ENCODE results near the gene AMER3.
"Not testable (repeated sequence)": the region's sequence is repeated elsewhere in the genome, so short reads cannot be mapped to it uniquely, and the experiment has no call there.

AMER3 gene

DNA sequence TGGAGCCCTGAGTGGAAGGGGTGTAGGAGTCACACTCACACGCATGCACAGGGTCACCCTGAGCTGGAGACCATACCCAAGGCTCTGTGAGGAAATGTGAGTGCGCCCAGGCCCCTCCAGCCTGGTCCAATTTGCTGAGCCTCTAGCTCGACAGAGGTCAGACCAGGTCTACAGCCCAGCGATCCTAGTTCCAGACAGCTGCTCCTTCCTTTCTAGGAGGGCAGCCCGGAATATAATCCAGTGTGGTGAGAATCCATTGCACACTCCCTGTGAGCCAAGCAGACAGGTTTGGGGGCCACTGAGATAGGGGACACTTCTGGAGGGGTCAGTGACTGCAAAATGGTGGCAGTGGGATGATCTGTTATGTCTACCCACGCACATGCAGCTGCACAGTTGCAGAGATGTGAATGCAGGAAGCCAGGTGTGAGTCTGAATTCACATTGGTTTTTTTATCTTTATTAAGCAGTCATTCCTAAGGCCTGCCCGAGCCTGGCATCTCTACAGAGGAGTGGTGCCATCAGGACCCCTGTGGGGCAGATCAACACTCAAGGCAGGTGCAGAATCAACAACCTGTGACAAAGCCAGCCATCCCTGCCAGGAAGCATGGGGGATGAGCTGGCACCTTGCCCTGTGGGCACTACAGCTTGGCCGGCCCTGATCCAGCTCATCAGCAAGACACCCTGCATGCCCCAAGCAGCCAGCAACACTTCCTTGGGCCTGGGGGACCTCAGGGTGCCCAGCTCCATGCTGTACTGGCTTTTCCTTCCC, 26.6 kb upstream of the AMER3 start, which contains the start of gene GPR148:
Gene GPR148 (plus strand): TSS at position 522 of the 768 bp plus-strand sequence. CDS start 82 bp downstream, at position 604.
- no peaks in the 10 kb centered on the region for H3K9me3 ChIP-seq (ENCODE audit: control insufficient read depth, low read length)
- H3K27me3 ChIP-seq (replicated peaks; ENCODE audit: control insufficient read depth, insufficient read depth, low read length, poor library complexity, severe bottlenecking), result no peaks in the 10 kb centered on the region
- H3K36me3 ChIP-seq (ENCODE audit: control insufficient read depth, insufficient read depth, low read length), result no peaks in the 10 kb centered on the region
- peak within 1 kb of the TSS; percentile 71 for H3K4me3 ChIP-seq (ENCODE audit: insufficient read depth, low read depth, low read length, poor library complexity, severe bottlenecking)
- H3K27ac ChIP-seq (ENCODE audit: insufficient read depth, low read length, poor library complexity, severe bottlenecking), result peak within 1 kb of the TSS; percentile 79
- H3K4me1 ChIP-seq (ENCODE audit: control insufficient read depth, insufficient read depth, low read length, poor library complexity, severe bottlenecking), result peaks cover 15% of the 10 kb centered on the region
- no peak for DNase-seq

DNA sequence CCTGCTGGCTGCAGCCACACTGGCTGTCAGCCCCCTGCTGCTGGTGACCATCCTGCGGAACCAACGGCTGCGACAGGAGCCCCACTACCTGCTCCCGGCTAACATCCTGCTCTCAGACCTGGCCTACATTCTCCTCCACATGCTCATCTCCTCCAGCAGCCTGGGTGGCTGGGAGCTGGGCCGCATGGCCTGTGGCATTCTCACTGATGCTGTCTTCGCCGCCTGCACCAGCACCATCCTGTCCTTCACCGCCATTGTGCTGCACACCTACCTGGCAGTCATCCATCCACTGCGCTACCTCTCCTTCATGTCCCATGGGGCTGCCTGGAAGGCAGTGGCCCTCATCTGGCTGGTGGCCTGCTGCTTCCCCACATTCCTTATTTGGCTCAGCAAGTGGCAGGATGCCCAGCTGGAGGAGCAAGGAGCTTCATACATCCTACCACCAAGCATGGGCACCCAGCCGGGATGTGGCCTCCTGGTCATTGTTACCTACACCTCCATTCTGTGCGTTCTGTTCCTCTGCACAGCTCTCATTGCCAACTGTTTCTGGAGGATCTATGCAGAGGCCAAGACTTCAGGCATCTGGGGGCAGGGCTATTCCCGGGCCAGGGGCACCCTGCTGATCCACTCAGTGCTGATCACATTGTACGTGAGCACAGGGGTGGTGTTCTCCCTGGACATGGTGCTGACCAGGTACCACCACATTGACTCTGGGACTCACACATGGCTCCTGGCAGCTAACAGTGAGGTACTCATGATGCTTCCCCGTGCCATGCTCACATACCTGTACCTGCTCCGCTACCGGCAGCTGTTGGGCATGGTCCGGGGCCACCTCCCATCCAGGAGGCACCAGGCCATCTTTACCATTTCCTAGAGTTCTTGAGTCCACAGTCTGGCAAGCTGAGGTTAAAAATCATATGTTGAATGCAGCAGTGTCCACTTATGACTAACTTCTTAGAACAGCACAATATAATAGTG, 25.7 kb upstream of the AMER3 start:
- Histone ChIP-seq H3K9me3 (ENCODE audit: control insufficient read depth, low read length) (no peaks in the 10 kb centered on the region), H3K27me3 (replicated peaks; ENCODE audit: control insufficient read depth, insufficient read depth, low read length, poor library complexity, severe bottlenecking) (no peaks in the 10 kb centered on the region), H3K36me3 (ENCODE audit: control insufficient read depth, insufficient read depth, low read length) (no peaks in the 10 kb centered on the region), H3K27ac (ENCODE audit: insufficient read depth, low read length, poor library complexity, severe bottlenecking) (no peak overlapping the region), H3K4me1 (ENCODE audit: control insufficient read depth, insufficient read depth, low read length, poor library complexity, severe bottlenecking) (peaks cover 15% of the 10 kb centered on the region), H3K4me3 (ENCODE audit: insufficient read depth, low read depth, low read length, poor library complexity, severe bottlenecking) (no peak overlapping the region)
- DNase-seq, result no peak

DNA sequence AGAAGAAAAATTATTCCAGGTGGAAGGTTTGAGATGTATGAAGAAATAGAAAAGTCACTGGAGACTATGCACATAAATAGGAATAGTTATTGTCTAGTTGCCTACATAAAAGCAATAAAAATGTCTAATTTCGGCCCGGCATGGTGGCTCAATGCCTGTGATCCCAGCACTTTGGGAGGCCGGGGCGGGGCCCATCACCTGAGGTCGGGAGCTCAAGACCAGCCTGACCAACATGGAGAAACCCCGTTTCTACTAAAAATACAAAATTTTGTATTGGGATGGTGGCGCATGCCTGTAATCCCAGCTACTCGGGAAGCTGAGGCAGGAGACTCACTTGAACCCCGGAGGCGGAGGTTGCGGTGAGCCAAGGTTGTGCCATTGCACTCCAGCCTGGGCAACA, 23.1 kb upstream of the AMER3 start:
- H3K27ac ChIP-seq (ENCODE audit: insufficient read depth, low read length, poor library complexity, severe bottlenecking); DNase-seq; H3K27me3 ChIP-seq (replicated peaks; ENCODE audit: control insufficient read depth, insufficient read depth, low read length, poor library complexity, severe bottlenecking): not testable (repeated sequence)

DNA sequence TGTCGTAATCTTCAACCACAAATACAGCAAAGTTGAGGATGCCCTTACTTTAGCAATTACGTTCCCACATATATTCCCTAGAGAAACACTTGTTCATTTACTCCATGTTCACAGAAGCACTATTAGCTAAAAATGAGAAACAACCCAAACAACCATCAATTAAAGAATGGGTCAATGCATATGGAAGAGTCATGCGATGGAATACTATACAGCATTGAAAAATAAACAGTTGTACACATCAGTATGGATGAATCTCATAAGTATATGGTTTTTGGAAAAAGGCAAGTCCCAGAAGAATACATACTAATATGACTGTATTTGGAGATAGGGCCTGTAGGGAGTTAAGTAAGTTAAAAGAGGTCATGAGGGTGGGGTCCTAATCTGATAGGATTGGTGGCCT, 20.1 kb upstream of the AMER3 start:
- no peaks in the 10 kb centered on the region for H3K9me3 ChIP-seq (ENCODE audit: control insufficient read depth, low read length)
- no peaks in the 10 kb centered on the region for H3K27me3 ChIP-seq (replicated peaks; ENCODE audit: control insufficient read depth, insufficient read depth, low read length, poor library complexity, severe bottlenecking)
- no peak for DNase-seq

More for the DNA sequence above, 23.1 kb upstream of the AMER3 start:
- not testable (repeated sequence) for H3K4me1 ChIP-seq (ENCODE audit: control insufficient read depth, insufficient read depth, low read length, poor library complexity, severe bottlenecking); H3K9me3 ChIP-seq (ENCODE audit: control insufficient read depth, low read length); H3K36me3 ChIP-seq (ENCODE audit: control insufficient read depth, insufficient read depth, low read length); H3K4me3 ChIP-seq (ENCODE audit: insufficient read depth, low read depth, low read length, poor library complexity, severe bottlenecking)

DNA sequence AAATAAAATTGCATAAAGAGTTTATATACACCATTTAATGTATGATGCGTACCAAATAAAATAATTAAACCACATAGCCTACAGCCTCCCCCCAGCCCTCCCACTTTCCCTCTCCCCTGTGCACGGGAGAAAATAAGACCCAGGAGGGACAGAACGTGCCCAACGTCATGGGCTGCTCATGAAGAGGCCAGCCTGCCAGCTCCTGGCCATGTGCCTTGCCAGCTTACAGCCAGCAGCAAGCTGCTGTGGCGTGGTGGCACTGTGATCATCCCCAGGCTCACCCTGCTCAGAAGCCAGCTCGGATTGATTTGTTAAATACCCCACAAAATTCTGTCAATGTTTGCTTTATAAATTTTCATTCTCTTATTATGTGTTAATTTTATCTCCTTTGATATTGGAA, 18.9 kb upstream of the AMER3 start:
- DNase-seq, result no peak
- no peak overlapping the region for H3K4me3 ChIP-seq (ENCODE audit: insufficient read depth, low read depth, low read length, poor library complexity, severe bottlenecking)

More for the DNA sequence above, 20.1 kb upstream of the AMER3 start:
- no peaks in the 10 kb centered on the region for H3K36me3 ChIP-seq (ENCODE audit: control insufficient read depth, insufficient read depth, low read length)
- H3K4me3 ChIP-seq (ENCODE audit: insufficient read depth, low read depth, low read length, poor library complexity, severe bottlenecking), result no peak overlapping the region
- no peak overlapping the region for H3K27ac ChIP-seq (ENCODE audit: insufficient read depth, low read length, poor library complexity, severe bottlenecking)
- no peaks in the 10 kb centered on the region for H3K4me1 ChIP-seq (ENCODE audit: control insufficient read depth, insufficient read depth, low read length, poor library complexity, severe bottlenecking)

DNA sequence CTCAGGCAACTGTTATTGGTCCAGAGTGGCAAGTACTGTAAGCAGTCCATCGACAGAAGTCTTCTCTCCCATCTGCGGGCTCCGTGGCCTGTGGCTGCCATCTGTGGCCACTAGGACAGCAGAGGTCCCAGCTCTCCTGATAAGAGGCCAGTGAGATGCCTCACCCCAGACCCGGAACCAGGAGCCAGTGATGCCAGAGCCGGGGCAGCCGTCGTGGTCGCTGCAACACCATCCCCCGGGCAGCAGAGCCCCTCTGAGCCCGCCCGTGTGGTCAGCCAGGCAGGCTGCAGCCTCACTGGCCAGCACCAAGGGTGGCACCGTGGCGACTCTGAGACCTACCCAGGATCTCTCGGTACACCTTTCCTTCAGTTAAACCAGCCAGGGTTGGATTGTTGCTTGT, 17.7 kb upstream of the AMER3 start:
- no peak for DNase-seq
- Histone ChIP-seq H3K9me3 (ENCODE audit: control insufficient read depth, low read length) (no peaks in the 10 kb centered on the region), H3K4me3 (ENCODE audit: insufficient read depth, low read depth, low read length, poor library complexity, severe bottlenecking) (no peak overlapping the region), H3K27ac (ENCODE audit: insufficient read depth, low read length, poor library complexity, severe bottlenecking) (no peak overlapping the region), H3K27me3 (replicated peaks; ENCODE audit: control insufficient read depth, insufficient read depth, low read length, poor library complexity, severe bottlenecking) (no peaks in the 10 kb centered on the region), H3K36me3 (ENCODE audit: control insufficient read depth, insufficient read depth, low read length) (no peaks in the 10 kb centered on the region), H3K4me1 (ENCODE audit: control insufficient read depth, insufficient read depth, low read length, poor library complexity, severe bottlenecking) (no peaks in the 10 kb centered on the region)

More for the DNA sequence above, 18.9 kb upstream of the AMER3 start:
- no peaks in the 10 kb centered on the region for H3K9me3 ChIP-seq (ENCODE audit: control insufficient read depth, low read length)
- no peak overlapping the region for H3K27ac ChIP-seq (ENCODE audit: insufficient read depth, low read length, poor library complexity, severe bottlenecking)
- no peaks in the 10 kb centered on the region for H3K4me1 ChIP-seq (ENCODE audit: control insufficient read depth, insufficient read depth, low read length, poor library complexity, severe bottlenecking)
- no peaks in the 10 kb centered on the region for H3K36me3 ChIP-seq (ENCODE audit: control insufficient read depth, insufficient read depth, low read length)
- no peaks in the 10 kb centered on the region for H3K27me3 ChIP-seq (replicated peaks; ENCODE audit: control insufficient read depth, insufficient read depth, low read length, poor library complexity, severe bottlenecking)

DNA sequence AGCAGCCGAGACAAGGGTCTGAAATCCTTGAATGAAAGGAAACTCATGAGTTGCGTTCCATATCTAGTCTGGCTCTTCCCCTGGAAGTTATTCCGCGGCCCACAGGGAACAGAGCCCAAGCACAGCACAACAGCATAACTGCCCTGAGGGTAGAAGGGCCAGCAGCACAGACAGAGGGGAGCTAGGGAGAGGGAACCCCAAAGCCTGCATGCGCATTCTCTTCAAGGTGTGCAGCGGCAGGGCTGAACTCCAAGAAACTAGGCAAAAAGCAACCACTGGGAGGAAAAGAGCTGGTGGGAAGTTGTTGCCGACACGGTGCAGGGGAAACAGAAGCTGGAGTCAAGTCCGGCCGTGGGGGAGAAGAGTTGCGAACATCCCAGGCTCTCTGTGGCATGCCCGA, 14.7 kb upstream of the AMER3 start:
- no peak overlapping the region for H3K27ac ChIP-seq (ENCODE audit: insufficient read depth, low read length, poor library complexity, severe bottlenecking)
- no peak overlapping the region for H3K4me3 ChIP-seq (ENCODE audit: insufficient read depth, low read depth, low read length, poor library complexity, severe bottlenecking)
- no peaks in the 10 kb centered on the region for H3K9me3 ChIP-seq (ENCODE audit: control insufficient read depth, low read length)
- no peaks in the 10 kb centered on the region for H3K36me3 ChIP-seq (ENCODE audit: control insufficient read depth, insufficient read depth, low read length)
- H3K4me1 ChIP-seq (ENCODE audit: control insufficient read depth, insufficient read depth, low read length, poor library complexity, severe bottlenecking), result no peaks in the 10 kb centered on the region
- no peak for DNase-seq
- H3K27me3 ChIP-seq (replicated peaks; ENCODE audit: control insufficient read depth, insufficient read depth, low read length, poor library complexity, severe bottlenecking), result no peaks in the 10 kb centered on the region

DNA sequence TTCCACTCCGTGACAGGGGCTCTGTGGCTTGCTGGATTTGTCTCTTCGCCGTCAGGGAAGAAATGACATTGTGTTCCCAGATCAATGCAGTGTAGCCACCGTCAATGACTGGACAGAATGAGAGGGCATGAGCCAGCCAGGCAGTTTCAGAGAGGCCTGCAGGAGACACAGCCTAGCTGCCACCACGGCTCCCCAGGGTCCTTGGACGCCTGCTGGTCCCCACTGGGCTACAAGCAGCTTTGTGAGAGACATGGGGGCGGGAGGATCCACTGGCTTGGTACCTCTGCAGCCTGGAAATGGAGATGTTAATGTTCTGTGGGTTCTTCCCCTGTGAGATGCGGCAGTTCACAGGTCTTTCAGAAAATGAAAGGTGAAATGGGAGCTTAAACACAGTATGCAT, 12.1 kb upstream of the AMER3 start:
- no peak overlapping the region for H3K27ac ChIP-seq (ENCODE audit: insufficient read depth, low read length, poor library complexity, severe bottlenecking)
- H3K9me3 ChIP-seq (ENCODE audit: control insufficient read depth, low read length), result no peaks in the 10 kb centered on the region
- H3K4me1 ChIP-seq (ENCODE audit: control insufficient read depth, insufficient read depth, low read length, poor library complexity, severe bottlenecking), result no peaks in the 10 kb centered on the region
- H3K27me3 ChIP-seq (replicated peaks; ENCODE audit: control insufficient read depth, insufficient read depth, low read length, poor library complexity, severe bottlenecking), result no peaks in the 10 kb centered on the region
- DNase-seq, result no peak
- H3K36me3 ChIP-seq (ENCODE audit: control insufficient read depth, insufficient read depth, low read length), result no peaks in the 10 kb centered on the region
- no peak overlapping the region for H3K4me3 ChIP-seq (ENCODE audit: insufficient read depth, low read depth, low read length, poor library complexity, severe bottlenecking)

DNA sequence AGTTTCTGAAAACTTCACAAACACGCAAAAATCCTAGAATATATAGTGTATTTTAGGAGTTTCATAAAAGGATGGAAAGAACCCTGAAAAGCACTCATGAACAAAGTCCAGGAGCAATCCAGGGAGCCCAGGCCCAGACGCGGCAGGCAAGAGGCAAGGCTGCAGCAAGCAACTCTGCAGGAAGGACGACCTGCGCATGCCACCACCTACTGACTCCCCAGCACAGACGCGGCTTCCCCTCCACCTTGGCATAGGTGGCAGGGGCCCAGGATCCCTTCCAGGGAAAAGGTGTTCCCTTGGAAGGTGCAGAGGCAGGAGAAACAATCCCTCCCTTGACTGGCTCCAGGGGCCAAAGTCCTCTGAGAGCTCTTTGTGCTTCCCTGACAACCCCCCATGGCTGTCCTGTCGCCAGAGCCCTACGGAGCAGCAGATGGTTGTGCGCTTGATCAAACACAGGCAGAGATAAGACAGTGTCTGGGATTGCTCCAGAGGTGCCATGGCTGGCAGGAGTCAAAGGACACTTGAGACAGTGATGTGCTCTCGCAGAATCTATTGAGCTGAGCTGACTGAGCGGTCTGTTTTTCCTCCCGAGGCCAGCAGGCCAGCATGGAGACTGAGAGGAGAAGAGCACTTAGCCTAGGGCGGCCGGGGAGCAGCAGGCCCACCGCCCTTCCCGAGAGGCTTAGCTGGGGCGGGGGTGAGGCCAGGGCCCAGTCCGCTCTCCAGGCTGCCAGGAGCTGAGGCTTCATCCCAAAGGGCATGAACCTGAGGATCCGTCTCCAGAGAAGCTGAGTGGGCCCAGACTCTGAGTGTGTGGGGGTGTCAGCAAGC, 10.8 kb upstream of the AMER3 start:
- Histone ChIP-seq H3K36me3 (ENCODE audit: control insufficient read depth, insufficient read depth, low read length) (no peaks in the 10 kb centered on the region), H3K9me3 (ENCODE audit: control insufficient read depth, low read length) (no peaks in the 10 kb centered on the region), H3K4me3 (ENCODE audit: insufficient read depth, low read depth, low read length, poor library complexity, severe bottlenecking) (no peak overlapping the region), H3K27me3 (replicated peaks; ENCODE audit: control insufficient read depth, insufficient read depth, low read length, poor library complexity, severe bottlenecking) (no peaks in the 10 kb centered on the region), H3K4me1 (ENCODE audit: control insufficient read depth, insufficient read depth, low read length, poor library complexity, severe bottlenecking) (no peaks in the 10 kb centered on the region), H3K27ac (ENCODE audit: insufficient read depth, low read length, poor library complexity, severe bottlenecking) (no peak overlapping the region)
- no peak for DNase-seq

Data from effector memory CD4-positive, alpha-beta T cell (primary cell).